Measurements from ENCODE around the gene PCBP3. TPM values are rescaled to one million over a fixed set of nuclear protein-coding genes. Genes with fewer than 3 reads are reported as not detected.

Gene PCBP3
- total and polyA plus RNA-seq, 2 of the 13 experiments (the other 11 are each of a cell fraction or from before 2014, with no cell fraction given), result not detected

DNA sequence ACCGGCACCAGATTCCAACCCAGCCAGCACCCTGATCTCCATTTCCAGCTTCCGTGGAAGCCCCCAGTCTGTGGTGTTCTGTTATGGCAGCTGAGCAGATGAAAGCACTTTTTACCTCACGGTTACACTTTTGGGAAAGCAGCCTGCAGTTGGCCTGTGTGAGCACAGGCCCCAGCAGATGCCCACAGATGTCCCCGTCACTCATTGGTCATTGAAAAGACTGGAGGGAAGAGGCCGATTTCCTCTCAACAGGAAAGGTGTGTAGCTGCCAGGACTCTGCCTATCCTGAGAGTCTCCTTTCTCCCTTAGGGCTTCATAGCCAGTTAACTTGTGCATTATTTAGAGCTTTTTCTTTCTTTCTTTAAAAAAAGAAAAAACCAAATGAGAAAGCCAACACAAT lies 123.0 kb downstream of the PCBP3 start:
- H3K4me3 ChIP-seq (replicated peaks in 1 of 3; ENCODE audit: insufficient read depth in 1 of 3, low read depth in 2 of 3, low read length in 3 of 3), result no peak overlapping the region
- DNase-seq (ENCODE audit: low spot score), result no peak
- no peak overlapping the region for H3K9ac ChIP-seq (ENCODE audit: insufficient read depth, low read depth, low read length)
- BruUV-seq (replicated peaks), result no TSS peak
- H2AFZ ChIP-seq (ENCODE audit: low read length), result no peak overlapping the region
- peaks cover 4 to 28% of the 10 kb centered on the region in 2 experiments; a peak in 3 of 5 replicates for H3K27me3 ChIP-seq (ENCODE audit: control insufficient read depth in 1 of 2, insufficient read depth in 2 of 2, low read length in 2 of 2)
- H3K36me3 ChIP-seq (replicated peaks in 1 of 2; ENCODE audit: control insufficient read depth in 1 of 2, insufficient read depth in 2 of 2, low read length in 2 of 2), result no peaks in the 10 kb centered on the region
- intact Hi-C loops (cut with micrococcal nuclease; ENCODE audit: unreplicated experiment) (no loop called here), in situ Hi-C loops (cut with HindIII; ENCODE audit: extremely low pct_ligation_motif_present, low pct_unique_long_range_greater_than_20kb) (no loop called here)
- no peaks in the 10 kb centered on the region for H3K4me1 ChIP-seq (ENCODE audit: insufficient read depth, low read length)
- 15% methylated on average over 3 of the region's 5 CpGs for WGBS (ENCODE audit: low lambda C conversion rate)
- TF ChIP-seq KLF11 (CRISPR knock-in tag; IDR thresholded peaks at IDR 0.05), result no peak
- no peaks in the 10 kb centered on the region for H3K9me3 ChIP-seq (ENCODE audit: low read length)
- no peak for FAIRE-seq
- ATAC-seq, result no peak
- CTCF ChIA-PET (ENCODE audit: low intra/inter-chr PET ratio, low total read pairs), result no interaction called here
- no peak overlapping the region for H3K4me2 ChIP-seq (ENCODE audit: low read depth, low read length)
- H3K27ac ChIP-seq (ENCODE audit: extremely low read length, insufficient read depth, low read length), result no peak overlapping the region
- no peaks in the 10 kb centered on the region for H4K20me1 ChIP-seq (ENCODE audit: insufficient read depth, low read length)
- H3K79me2 ChIP-seq (ENCODE audit: insufficient read depth, low read length), result no peaks in the 10 kb centered on the region
- POLR2A ChIA-PET, result no interaction called here

DNA sequence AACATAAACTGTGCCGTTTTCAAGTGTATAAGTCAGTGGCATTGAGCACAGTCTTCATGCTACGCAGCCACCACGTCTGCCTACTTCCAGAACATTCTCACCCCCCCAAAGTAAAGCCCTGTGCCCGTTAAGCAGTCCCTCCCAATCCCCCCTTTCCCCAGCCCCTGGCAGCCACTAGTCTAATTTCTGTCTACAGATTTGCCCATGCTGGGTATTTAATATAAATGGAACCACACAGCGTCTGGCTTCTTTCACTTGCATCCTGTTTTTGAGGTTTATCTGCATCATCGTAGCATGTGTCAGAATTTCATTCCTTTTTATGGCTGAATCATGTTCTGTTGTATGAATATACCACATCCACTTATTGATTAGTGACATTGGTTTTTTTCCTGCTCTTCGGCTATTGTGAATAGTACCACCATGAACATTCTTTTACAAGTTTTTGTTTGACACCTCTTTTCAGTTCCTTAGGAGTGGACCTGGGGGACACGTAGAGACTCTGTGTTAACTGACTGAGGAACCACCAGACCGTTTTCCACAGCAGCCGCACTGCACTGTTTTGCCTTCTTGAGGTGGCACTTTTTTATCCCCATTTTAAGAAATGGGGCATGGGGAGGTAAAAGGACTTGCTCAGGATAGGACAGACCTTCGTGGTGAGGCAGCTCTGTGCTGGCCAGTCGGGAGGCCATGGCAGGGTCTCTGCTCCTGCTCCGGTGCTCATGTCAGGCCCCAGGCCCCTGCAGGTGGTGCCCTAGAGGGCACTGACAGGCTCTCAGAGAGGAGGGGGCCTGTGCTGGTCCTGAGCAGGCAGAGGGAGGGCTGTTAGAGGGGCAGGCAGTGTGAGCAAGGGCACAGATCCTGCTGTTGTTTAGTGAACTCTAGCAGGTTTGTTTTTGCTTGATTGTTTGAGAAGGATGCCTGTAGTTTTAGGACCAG lies 123.8 kb downstream of the PCBP3 start:
- Histone ChIP-seq H3K9ac (ENCODE audit: insufficient read depth, low read depth, low read length) (no peak overlapping the region), H3K4me1 (ENCODE audit: insufficient read depth, low read length) (no peaks in the 10 kb centered on the region), H3K4me2 (ENCODE audit: low read depth, low read length) (no peak overlapping the region), H3K4me3 (replicated peaks in 1 of 3; ENCODE audit: insufficient read depth in 1 of 3, low read depth in 2 of 3, low read length in 3 of 3) (no peak overlapping the region), H4K20me1 (ENCODE audit: insufficient read depth, low read length) (no peaks in the 10 kb centered on the region), H3K79me2 (ENCODE audit: insufficient read depth, low read length) (no peaks in the 10 kb centered on the region), H3K27ac (ENCODE audit: extremely low read length, insufficient read depth, low read length) (no peak overlapping the region), H3K9me3 (ENCODE audit: low read length) (no peaks in the 10 kb centered on the region), H2AFZ (ENCODE audit: low read length) (no peak overlapping the region), H3K27me3 (ENCODE audit: control insufficient read depth in 1 of 2, insufficient read depth in 2 of 2, low read length in 2 of 2) (peaks cover 4 to 26% of the 10 kb centered on the region in 2 experiments; a peak in 3 of 5 replicates), H3K36me3 (replicated peaks in 1 of 2; ENCODE audit: control insufficient read depth in 1 of 2, insufficient read depth in 2 of 2, low read length in 2 of 2) (no peaks in the 10 kb centered on the region)
- DNase-seq (ENCODE audit: low spot score) (no peak), FAIRE-seq (no peak), ATAC-seq (no peak)
- POLR2A ChIA-PET, result no interaction called here
- CTCF ChIA-PET (ENCODE audit: low intra/inter-chr PET ratio, low total read pairs), result no interaction called here
- in situ Hi-C loops (cut with HindIII; ENCODE audit: extremely low pct_ligation_motif_present, low pct_unique_long_range_greater_than_20kb) (no loop called here), intact Hi-C loops (cut with micrococcal nuclease; ENCODE audit: unreplicated experiment) (no loop called here)
- no TSS peak for BruUV-seq (replicated peaks)
- 39% methylated on average over 12 of the region's 13 CpGs for WGBS (ENCODE audit: low lambda C conversion rate)
- TF ChIP-seq HOXA7 (CRISPR knock-in tag; IDR thresholded peaks at IDR 0.05), result no peak
- no peak for TF ChIP-seq RCOR2 (CRISPR knock-in tag; IDR thresholded peaks at IDR 0.05)
- TF ChIP-seq CCAR2 (optimal IDR thresholded peaks at IDR 0.05; ENCODE audit: low read depth, low read length), result no peak
- TF ChIP-seq, protein P1, sequence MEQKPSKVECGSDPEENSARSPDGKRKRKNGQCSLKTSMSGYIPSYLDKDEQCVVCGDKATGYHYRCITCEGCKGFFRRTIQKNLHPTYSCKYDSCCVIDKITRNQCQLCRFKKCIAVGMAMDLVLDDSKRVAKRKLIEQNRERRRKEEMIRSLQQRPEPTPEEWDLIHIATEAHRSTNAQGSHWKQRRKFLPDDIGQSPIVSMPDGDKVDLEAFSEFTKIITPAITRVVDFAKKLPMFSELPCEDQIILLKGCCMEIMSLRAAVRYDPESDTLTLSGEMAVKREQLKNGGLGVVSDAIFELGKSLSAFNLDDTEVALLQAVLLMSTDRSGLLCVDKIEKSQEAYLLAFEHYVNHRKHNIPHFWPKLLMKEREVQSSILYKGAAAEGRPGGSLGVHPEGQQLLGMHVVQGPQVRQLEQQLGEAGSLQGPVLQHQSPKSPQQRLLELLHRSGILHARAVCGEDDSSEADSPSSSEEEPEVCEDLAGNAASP (CRISPR knock-in tag; IDR thresholded peaks at IDR 0.05; ENCODE audit: borderline replicate concordance), result no peak
- no peak for TF ChIP-seq ZNF460 (CRISPR knock-in tag; IDR thresholded peaks at IDR 0.05; ENCODE audit: borderline replicate concordance)
- no peak for TF ChIP-seq GTF3A (CRISPR knock-in tag; conservative IDR thresholded peaks at IDR 0.05)
- no peak for TF ChIP-seq RFX1 (IDR thresholded peaks at IDR 0.05)
- TF ChIP-seq, protein P2, sequence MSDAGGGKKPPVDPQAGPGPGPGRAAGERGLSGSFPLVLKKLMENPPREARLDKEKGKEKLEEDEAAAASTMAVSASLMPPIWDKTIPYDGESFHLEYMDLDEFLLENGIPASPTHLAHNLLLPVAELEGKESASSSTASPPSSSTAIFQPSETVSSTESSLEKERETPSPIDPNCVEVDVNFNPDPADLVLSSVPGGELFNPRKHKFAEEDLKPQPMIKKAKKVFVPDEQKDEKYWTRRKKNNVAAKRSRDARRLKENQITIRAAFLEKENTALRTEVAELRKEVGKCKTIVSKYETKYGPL (CRISPR knock-in tag; IDR thresholded peaks at IDR 0.05), result no peak
- no peak for TF ChIP-seq EHMT2 (IDR thresholded peaks at IDR 0.05; ENCODE audit: borderline replicate concordance, low read depth, low read length)
- TF ChIP-seq HNRNPUL1 (IDR thresholded peaks at IDR 0.05; ENCODE audit: low read depth, low read length), result no peak
- TF ChIP-seq, protein P3, sequence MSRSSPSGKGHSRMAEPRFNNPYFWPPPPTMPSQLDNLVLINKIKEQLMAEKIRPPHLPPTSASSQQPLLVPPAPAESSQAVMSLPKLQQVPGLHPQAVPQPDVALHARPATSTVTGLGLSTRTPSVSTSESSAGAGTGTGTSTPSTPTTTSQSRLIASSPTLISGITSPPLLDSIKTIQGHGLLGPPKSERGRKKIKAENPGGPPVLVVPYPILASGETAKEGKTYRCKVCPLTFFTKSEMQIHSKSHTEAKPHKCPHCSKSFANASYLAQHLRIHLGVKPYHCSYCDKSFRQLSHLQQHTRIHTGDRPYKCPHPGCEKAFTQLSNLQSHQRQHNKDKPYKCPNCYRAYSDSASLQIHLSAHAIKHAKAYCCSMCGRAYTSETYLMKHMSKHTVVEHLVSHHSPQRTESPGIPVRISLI (CRISPR knock-in tag; IDR thresholded peaks at IDR 0.05; ENCODE audit: borderline replicate concordance), result no peak
- TF ChIP-seq ZNF484 (CRISPR knock-in tag; IDR thresholded peaks at IDR 0.05; ENCODE audit: borderline replicate concordance, low read depth), result no peak
- TF ChIP-seq TCF7 (IDR thresholded peaks at IDR 0.05; ENCODE audit: low read depth), result no peak

All from HepG2 (cell line).